NCI-H510A treated with DMSO at 0.1 percent for 48 hours (cell line): ENCODE results near the gene CHAT.

Experiments used
- DNase-seq: peaks from one replicate; lab custom pipeline; 2025; lab: John Stamatoyannopoulos, UW

The CHAT gene

DNA sequence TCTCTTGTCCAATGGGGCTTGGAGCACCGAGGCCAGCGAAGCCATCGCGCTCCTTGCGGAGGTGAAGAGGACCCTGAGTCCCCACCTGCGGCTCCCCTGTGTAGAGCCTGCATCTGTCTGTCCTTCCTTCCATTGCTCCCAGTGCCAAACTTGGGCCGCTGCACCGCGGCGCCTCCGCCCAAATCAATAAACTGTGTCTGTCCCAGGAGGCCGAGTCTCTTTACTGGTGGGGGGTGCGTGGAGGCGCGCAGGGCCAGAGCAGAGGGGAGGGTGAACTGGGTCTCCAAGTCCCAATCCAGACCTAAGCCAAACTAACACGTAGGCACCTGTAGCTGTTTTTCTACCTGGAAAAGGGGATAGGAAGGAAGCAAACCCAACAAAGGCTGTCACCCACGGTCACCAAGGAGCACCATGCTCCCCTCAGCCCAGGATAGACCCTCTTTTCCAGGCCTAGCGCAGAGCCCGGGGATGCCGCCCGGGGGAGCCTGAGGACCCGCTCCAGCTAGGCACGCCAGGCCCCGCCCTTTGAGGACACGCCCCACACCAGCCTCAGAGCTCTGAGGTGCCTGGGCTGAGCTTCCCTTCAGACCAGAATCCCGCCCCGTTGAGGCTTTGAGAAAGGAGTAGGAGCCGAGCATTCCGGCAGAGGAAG is 1.2 kb upstream of the CHAT start:
- DNase-seq, result no peak

DNA sequence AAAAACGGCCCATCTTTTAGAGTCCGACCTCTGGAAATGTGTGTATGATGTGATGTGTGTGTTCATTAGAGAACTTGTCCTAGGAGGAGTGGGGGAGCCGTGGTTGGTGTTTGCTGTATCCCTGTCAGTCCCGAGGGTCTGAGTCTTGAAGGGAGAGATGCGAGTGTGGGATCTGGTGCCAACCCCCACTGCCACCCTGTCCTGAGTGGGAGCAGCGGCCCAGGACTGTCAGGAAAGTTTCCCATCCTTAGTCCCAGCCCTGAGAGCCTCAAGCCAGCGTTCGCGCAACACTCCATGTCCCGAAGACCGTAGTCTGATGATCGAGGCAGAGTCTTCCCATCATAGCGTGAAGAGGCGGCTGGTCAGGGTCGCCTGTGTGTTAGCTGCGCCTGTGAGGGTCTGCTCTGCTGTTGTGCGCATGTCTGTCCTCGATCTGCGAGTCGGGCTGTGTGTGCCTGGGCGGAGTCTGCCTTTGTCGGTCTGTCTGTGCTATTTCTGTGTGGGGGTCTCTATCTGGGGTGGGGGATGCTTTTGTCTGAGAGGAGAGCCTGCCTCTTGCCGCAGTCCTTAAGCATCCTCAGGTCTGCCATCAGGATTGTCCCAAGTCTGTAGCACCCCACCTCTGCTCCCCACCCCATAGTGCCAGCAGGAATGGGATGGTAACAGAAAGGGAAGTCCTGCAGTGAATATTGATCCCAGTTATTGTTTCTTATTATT is 514 bp upstream of the CHAT start:
- DNase-seq, result no peak

DNA sequence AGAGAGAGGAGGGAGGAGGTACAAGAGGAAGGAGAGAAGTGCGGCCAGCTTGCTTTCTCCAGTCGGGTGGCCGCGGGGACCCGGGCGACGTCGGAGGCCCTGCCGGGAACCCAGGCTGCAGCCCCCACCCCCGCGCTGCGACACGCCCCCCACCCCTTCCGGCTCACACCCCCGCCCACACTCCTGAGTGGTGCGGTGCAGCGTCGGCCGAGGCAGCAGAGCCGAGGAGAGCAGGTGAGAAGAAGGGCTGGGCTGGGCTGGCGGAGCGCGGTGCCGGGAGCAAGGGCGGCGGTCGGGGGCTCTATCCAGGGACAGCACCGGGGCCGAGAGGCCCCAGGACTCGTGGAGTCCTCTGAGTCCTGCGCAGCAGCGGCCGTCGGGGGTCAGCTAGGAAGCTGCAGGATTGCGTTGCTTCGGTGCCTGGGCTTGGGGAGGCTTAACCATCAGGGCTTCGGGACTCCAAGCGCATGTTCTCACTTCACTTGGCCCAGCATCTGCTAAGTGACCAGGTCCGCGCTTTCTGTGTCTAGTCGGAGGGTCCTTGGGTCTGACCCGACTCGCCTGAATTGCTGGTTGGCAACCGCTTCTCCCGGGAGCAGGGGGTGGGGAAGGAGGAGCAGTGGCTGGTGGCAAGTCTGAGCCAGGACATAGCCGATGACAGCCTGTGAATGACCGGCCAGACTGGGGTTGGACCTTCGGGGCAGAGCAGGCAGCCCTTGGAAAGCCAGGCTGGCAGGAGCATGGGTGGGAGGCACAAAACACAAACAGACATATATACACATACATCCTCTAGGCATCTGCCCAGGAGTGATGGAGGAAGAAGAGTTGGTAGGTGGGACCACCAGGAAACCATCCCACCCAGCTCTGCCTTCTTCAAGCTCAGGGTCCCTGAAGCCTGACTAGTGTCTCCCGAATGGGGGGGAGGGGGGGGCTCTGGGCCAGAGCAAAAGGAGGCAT is 683 bp downstream of the CHAT start:
- DNase-seq, result no peak

DNA sequence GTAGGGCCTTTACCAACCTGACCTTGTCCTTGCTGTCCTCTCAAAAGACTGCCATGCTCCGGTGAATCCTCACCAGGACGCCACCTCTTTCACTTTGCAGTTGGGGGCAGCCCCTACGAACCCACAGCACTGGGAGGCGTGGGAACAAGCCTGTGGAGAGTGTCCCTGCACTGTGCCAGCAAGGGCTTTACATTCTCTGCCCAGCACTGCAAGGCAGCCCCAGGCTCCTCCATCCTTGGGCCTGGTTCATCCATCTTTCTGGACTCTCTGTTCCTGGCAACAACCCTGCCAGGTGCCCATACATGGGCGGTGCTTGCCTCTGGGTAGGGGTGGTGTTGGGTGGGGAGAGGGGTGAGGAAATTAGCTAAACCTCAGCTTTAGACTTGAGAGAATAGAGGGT is 1.4 kb downstream of the CHAT start:
- DNase-seq, result no peak

DNA sequence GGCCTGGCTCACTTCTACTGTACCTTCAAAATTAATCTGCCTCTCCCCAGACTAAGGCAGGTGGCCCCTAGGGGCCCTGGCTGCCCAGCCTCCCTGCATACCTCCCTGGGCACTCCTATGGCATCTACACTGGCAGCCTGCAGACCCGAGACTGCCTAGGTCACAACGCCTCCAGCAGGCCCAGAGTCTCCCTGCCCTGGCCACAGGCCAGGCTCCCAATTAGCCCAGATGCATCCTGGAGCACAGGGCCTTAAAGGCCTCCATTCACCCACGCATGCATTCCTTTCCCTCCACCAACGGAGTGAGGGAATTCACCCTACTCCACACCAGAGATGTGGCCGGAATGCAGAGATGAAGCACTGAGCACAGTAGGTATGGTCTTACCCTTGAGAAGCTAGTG is 1.9 kb downstream of the CHAT start:
- no peak for DNase-seq

DNA sequence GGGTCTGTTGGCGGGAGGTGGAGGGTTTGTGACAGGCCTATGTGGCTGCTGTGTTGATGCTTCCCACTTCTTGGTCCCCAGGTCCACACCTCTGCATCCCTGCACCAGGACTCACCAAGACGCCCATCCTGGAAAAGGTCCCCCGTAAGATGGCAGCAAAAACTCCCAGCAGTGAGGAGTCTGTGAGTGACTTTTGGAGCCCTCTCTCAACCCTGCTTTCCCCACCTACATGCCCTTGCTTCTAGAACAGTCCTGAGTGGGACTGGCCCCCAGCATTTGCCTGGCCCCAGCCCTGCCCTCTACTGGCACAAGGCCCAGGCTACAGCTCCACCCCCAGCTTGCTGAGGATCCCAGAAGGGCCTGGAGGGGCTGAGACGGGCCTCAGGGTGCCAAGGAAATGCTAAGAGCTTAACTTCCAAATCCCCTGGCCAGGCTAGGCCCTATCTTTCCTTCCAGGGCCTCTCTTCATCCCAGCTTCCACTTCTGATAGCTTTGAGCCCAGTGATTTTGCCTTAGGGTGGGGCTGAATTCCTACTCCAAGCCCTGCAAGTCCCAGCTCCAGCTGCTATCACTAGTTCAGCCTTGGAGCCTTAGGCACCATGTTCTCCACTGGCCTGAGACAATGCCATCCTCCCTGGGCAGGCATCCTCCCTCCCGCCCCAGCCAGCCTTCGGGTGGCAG is 2.7 kb downstream of the CHAT start:
- DNase-seq, result no peak

DNA sequence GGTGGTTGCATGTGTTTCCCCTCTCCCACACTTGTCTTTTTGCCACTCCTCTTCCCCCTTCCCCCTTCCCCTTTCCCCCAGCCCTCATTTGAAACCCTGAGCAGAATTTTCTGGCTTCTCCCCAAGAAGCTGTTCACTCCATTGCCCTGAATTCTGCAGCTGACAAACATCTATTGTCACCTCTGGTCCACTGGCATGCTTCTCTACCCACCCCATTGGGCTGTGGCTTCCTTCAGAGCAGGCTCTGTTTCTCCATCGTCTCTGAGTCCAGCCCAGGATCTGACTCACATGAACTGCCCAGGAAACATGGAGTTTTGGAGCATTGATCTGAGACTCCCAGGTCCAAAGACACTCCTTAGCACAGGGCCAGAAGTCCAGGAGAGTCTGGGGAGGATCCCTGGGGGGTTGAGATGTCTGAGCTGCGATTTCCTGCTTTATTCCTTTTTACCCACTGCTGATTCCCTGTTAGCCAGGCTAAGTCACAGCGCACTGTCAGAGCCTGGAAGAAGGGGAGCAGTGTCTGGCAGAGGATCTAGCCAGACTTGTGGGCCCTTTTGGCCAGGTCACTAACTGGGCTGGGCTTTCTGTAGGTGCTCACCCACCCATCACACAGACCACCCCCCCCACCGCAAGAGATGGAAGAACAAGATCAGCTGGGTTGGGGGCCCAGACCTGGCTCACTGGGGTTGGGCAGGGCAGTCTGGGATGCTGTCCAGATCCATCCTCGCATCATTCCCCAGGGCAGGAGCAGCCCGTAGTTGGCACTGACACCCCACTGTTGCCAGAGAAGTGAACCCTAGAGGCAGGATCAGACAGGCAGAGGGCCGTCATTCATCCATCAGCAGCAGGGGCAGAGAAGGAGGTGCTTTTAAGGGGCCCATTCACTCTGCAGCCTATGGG is 3.5 kb downstream of the CHAT start:
- no peak for DNase-seq

DNA sequence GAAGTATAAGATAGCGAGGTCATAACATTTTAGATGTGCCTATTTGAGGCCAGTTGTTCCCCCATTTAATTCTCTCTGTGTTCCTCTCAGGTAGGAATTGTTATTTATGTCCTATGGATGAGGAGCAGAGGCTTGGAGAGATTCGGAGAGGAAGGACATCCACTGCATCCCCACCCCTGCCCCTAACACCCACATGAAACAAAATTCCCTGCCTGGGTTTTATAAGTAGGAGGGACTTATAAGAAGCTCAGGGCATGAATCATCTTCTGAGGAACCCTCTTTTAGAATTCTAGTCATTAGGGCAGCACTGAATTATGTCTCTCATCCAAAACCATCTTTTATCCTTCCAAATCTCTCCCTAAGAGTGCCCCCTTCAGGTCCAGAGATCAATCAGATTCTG is 5.0 kb downstream of the CHAT start:
- no peak for DNase-seq

DNA sequence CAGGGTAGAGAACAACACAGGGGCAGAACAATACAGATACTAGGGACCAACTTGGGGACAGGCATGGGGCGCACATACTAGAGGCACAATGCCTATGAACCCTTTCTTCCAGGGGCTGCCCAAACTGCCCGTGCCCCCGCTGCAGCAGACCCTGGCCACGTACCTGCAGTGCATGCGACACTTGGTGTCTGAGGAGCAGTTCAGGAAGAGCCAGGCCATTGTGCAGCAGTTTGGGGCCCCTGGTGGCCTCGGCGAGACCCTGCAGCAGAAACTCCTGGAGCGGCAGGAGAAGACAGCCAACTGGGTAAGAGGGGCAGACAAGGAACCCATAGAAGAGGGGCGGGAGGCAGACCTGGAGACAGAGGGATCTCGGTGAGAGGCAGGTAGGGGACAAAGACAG is 5.8 kb downstream of the CHAT start:
- no peak for DNase-seq

DNA sequence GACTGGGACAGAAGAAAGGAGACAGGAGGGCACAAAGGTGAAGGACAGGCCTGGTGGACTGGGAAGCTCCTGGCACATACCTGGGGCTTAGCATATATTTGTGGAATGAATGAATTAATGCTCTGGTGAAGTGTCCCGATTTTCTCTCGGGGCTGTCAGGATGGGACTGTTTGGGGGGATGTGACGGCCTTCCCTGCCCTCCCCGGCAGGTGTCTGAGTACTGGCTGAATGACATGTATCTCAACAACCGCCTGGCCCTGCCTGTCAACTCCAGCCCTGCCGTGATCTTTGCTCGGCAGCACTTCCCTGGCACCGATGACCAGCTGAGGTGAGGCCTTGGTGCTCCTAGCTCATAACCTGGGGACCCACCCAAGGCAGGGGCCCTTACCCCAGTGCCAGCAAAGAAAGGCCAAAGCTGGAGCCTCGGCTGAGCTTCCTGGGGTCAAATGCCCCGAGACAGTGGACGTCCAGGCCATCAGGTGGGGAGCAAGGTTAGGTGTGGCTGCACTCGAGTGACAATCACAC is 6.5 kb downstream of the CHAT start:
- DNase-seq, result no peak

DNA sequence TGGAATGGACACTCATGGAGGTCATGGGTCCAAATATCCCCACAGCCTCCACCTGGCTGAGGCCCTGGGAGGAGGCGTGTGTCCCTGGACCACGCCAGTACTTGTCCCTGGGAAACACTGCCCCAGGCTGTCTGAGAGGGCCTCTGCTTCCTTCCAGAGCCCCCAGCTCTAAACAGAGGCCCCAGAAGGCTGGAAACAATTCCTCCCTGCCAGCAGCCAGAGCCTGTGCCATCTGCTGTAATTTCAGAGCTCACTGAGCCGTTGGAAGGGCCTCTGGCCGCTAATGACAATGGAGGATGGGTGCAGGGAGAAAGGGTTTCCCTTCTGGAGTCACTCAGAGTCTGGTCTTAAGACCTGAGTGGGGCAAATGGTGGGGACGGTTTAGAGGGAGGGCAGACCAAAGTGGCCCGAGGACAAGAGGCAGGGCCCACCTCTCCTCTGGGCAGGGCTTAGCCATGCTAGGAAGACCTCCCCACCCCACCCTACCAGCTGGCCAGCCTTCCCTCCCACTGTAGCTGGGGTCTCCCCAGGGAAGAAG is 7.1 kb downstream of the CHAT start:
- no peak for DNase-seq

DNA sequence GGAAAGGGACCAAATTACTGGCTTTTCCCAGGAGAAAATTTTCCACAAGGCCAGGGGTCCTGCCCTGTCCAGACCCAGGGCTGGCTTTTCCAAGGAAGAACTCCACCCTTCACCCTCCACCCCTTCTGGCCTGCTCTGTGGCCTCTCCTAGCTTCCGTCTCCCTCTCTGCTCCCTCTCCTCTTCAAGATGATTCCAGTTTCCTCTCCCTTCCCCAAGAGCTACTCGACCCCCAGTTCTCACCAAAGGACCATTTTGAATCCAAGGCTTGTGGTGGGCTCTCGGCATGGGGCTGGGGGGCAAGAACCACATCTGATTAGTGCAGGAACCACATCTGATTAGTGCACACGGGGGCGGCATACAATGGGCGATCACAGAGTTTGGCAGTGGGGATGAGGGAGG is 7.7 kb downstream of the CHAT start:
- DNase-seq, result no peak

DNA sequence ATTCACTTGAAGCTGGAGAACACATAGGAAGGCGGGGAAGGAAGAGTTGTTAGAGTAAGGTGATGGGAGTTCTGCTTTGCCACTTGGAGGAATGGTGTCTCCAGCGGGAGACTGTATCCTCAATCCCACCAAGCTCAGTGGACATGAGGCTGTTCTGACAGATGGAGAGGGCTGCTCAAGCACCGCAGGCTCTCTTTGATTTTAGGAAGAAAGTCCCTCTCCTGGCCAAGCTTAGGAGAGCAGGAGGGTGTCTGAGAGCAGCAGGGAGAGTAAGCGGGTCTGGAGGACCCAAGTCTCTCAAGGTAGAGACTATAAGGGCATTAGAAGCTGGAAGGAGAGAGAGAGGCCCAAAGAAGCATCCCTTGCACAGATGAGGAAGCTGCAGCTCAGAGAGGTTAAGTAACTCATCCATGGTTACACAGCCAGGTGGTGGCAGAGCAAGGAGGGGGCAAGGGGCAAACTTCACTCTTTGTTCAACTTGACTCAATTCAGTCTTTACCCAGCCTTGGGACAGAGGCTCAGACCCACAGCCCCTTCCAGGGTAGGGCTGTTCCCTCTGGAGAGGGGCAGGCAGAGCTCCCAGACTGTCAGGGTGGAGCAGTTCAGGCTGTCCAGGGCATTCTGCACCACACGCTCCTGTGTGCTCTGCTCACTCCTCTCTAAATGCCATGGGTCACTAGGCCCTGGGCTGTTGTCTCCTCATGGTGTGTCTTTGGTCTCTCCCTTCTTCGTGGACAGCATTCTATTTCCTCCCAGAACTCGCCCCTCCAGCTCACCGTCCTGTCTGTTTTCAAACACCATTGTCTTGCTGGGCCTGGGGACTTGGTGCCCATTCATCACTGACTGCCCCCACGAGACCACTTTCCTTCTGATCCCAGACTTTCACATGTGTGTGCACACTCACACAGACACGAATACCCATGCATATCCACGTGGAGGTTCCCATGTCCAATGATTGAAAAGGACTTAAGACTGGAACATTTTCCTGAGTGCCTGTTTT is 8.9 kb downstream of the CHAT start:
- no peak for DNase-seq

DNA sequence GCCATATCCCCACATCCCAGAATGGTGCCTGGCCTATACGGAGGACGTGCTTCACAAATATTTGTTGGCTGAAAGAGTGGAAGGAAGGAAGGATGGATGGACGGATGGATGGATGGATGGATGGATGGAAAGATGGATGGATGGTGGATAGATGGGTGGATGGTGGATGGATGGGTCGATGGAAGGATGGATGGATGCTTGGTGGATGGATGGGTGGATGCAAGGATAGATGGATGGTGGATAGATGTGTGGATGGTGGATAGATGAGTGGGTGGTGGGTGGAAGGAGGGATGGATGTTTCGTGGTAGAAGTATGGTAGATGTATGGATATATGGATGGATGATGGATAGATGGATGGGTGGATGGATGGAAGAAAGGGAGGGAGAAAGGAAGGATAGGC is 10.8 kb downstream of the CHAT start:
- DNase-seq, result no peak

DNA sequence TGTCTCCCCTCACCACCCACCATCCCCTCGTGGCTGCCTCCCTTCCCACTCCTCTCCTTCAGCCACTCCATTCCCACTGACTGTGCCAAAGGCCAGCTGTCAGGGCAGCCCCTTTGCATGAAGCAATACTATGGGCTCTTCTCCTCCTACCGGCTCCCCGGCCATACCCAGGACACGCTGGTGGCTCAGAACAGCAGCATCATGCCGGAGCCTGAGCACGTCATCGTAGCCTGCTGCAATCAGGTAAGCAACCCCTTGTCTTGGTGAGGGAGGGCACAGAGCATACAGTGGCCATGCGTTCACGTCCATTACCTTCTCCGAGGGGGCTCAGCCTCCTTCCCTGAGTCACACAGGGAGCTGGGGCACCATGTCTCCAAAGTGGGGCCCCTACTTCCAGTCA is 11.6 kb downstream of the CHAT start:
- DNase-seq, result no peak

DNA sequence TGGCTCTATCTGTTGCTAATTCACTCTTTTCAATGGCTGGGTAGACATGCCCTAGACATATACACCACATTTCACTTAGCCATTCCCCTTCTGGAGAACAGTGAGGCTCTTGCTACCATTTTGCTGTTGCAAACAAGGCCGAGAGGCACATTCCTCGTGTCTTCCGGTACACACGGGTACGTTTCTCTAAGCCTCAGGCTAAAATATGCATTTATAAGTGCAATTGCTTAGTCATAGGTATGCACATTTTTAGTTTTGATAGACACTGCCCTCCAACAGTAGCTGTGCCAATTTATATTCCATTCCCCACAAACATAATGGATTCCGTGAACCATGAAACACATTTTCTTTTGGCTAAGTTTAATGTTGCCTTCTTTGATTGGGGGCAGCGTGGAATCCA is 13.2 kb downstream of the CHAT start:
- no peak for DNase-seq

DNA sequence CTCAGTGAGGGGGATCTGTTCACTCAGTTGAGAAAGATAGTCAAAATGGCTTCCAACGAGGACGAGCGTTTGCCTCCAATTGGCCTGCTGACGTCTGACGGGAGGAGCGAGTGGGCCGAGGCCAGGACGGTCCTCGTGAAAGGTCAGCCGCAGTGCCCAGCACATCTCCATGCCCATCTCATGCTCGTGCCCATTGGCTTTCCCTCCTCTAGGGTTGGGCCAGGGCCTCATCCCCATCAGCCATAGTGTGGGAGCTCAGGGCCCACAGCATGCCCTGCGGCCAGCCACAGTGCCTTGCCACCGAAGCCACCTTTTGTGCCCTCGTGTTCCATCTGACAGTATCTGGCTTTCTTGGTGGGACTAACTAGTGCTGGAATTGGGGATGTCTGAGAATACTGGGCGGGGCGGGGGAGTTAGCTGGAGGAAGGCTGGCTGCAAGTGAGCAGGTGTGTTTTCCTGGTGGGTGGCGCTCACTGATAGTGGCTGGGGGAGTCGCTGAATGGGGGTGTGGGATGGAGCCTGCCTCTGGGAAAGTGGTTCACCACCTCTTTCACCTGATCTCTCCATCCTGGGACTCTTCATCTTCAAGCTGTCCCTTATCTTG is 13.9 kb downstream of the CHAT start:
- no peak for DNase-seq

DNA sequence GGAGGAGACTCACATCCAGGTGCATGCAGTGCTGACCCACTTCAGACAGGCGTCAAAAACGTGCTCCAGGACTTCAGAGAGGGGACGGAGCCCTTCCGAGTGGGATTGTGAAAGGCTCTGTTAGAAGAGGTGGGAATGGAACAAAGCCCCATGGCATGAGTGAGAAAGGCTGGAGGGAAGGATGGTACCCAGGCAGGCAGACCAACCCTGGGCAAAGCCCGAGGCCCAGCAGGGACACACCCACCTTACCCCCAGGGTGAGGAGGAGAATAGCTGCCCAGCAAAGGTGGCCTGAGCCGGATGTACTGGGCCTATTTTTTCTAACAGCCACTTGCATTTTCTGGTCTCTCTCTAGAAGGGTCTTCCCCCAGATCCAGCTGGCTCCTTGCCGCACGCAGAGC is 14.8 kb downstream of the CHAT start:
- DNase-seq, result no peak

DNA sequence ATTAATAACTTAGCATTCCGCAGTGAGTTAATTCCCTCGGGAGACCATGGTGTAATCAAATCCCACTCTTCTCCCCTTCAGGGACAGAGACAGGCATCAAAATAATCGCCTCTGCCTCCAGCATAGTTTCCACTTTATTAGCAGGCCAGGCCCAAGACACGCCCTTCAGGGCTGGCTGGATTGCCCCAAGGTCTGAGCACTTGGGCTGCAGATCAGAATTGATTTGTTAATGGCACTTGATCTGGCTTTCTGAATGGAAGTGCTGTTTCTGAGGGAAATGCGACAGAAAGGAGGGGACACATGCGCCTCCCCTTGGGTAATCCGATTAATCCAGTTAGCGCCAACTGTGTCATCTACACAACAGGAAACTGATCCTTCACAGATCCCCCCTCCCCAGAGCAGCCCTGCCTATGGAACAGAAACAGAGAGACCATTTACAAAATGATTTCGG is 15.6 kb downstream of the CHAT start:
- no peak for DNase-seq
